Testis (tissue), 3 donors: ENCODE results near the gene LRRN1. TPM values are rescaled to one million over a fixed set of nuclear protein-coding genes. Genes with fewer than 3 reads are reported as not detected.
"Not testable (repeated sequence)": the region's sequence is repeated elsewhere in the genome, so short reads cannot be mapped to it uniquely, and the experiment has no call there.

Experiments
- DNase-seq: peaks from one replicate; pipeline ENCODE4 v3.0.0-alpha.2; 2019
- H3K27ac ChIP-seq, 2 donors: fragments of 200-600 bp; sonication (generic); one replicate each; pipeline ENCODE4 v1.5.1; 2019
- H3K27me3 ChIP-seq: fragments of 200-600 bp; sonication (generic); one replicate; pipeline ENCODE4 v1.5.1; 2019
- H3K36me3 ChIP-seq: fragments of 200-600 bp; sonication (generic); one replicate; pipeline ENCODE4 v1.5.1; 2017; ENCODE audit warnings: low read depth; ENCODE audit errors: missing control alignments
- H3K4me1 ChIP-seq: fragments of 200-600 bp; sonication (generic); one replicate; pipeline ENCODE4 v1.5.1; 2019
- H3K4me3 ChIP-seq, 2 donors: fragments of 200-600 bp; sonication (generic); one replicate each; pipeline ENCODE4 v1.5.1; 2017 to 2019
- H3K9me3 ChIP-seq: fragments of 200-600 bp; sonication (generic); one replicate; pipeline ENCODE4 v1.5.1; 2017
- CTCF ChIP-seq, 3 experiments: fragments of 450-650 bp in 2 of 3; fragments of 200-600 bp in 1 of 3; sonication (generic) in 1 of 3; IDR thresholded peaks; one replicate each; pipeline ENCODE4 v1.5.1; 2016 to 2019; ENCODE audit warnings: antibody characterized with exemption in 3 of 3, mild to moderate bottlenecking in 2 of 3, moderate library complexity in 1 of 3
- POLR2A ChIP-seq: fragments of 450-650 bp; IDR thresholded peaks from one replicate; pipeline ENCODE4 v1.6.1; 2017; ENCODE audit warnings: antibody characterized with exemption, mild to moderate bottlenecking, moderate library complexity
- WGBS, 2 donors: methylation state at CpG; one replicate each; pipeline ENCODE4 v1.1.5; 2018; 5-methylcytosine and 5-hydroxymethylcytosine counted together
- intact Hi-C: fragments of 100-400 bp; cut with DNase I; formaldehyde crosslinking; loops from one replicate; pipeline ENCODE4 v1.15.1; 2023; ENCODE audit warnings: low total_unique reads
- polyA plus RNA-seq: library from polyadenylated mRNA; stranded (reverse); fragments of 350-450 nt; fragmentation: Illumina TruSeq; extraction: RNeasy Lipid Tissue Mini Kit (QIAGEN cat#74804); gene quantifications from one replicate; pipeline ENCODE4 v1.2.3, GENCODE V29; 2014; ENCODE audit warnings: low read depth, low replicate concordance; ENCODE audit not compliant: insufficient read depth
- total RNA-seq, 2 donors: library from RNA; depleted of rRNA; stranded (reverse); fragments of >200 nt; gene quantifications; one replicate each; pipeline ENCODE4 v1.2.3, GENCODE V29; 2016

LRRN1 gene
- total and polyA plus RNA-seq, 3 donors from 2014 or later, result 24.5 to 58.9 (median 51.3) TPM

- H3K4me1 ChIP-seq, result no peaks in the 10 kb centered on the region
- 70 to 71% methylated on average over 8 of the region's 8 CpGs for WGBS, 2 donors
- H3K9me3 ChIP-seq, result no peaks in the 10 kb centered on the region
- TF ChIP-seq POLR2A (no peak), CTCF (IDR thresholded peaks at IDR 0.05) (no peak)
- H3K27me3 ChIP-seq, result no peaks in the 10 kb centered on the region
- no peak overlapping the region for H3K4me3 ChIP-seq
- no peak overlapping the region for H3K27ac ChIP-seq
- H3K36me3 ChIP-seq, result no peaks in the 10 kb centered on the region
- intact Hi-C loops, result no loop called here
- DNase-seq, result no peak
These were observed 76.3 kb downstream of the LRRN1 start for GRCh38 chr3:3875491-3875890.

- no peak overlapping the region for H3K27ac ChIP-seq
These were observed 81.8 kb downstream of the LRRN1 start for GRCh38 chr3:3881050-3881449.

GRCh38 chr3:3887311-3887710 is 88.1 kb downstream of the LRRN1 start:
- H3K9me3 ChIP-seq, H3K4me3 ChIP-seq, intact Hi-C loops, H3K27me3 ChIP-seq, H3K27ac ChIP-seq, DNase-seq, H3K36me3 ChIP-seq, H3K4me1 ChIP-seq: not testable (repeated sequence)

More at GRCh38 chr3:3881050-3881449, 81.8 kb downstream of the LRRN1 start:
- TF ChIP-seq CTCF (IDR thresholded peaks at IDR 0.05) (no peak), POLR2A (no peak)
- Histone ChIP-seq H3K36me3 (no peaks in the 10 kb centered on the region), H3K4me3 (no peak overlapping the region), H3K4me1 (no peaks in the 10 kb centered on the region), H3K27me3 (no peaks in the 10 kb centered on the region), H3K9me3 (no peaks in the 10 kb centered on the region)
- WGBS, 2 donors, result 86 to 92% methylated on average over 7 of the region's 7 CpGs
- intact Hi-C loops, result no loop called here
- no peak for DNase-seq

GRCh38 chr3:3893590-3893989 is 94.4 kb downstream of the LRRN1 start:
- no peaks in the 10 kb centered on the region for H3K9me3 ChIP-seq
- H3K27ac ChIP-seq, result no peak overlapping the region
- TF ChIP-seq POLR2A (no peak), CTCF (IDR thresholded peaks at IDR 0.05) (no peak)
- DNase-seq, result no peak
- intact Hi-C loops, result no loop called here
- H3K36me3 ChIP-seq, result no peaks in the 10 kb centered on the region
- 40 to 60% methylated on average over 4 of the region's 4 CpGs for WGBS, 2 donors
- no peaks in the 10 kb centered on the region for H3K27me3 ChIP-seq
- H3K4me3 ChIP-seq, result no peak overlapping the region
- H3K4me1 ChIP-seq, result no peaks in the 10 kb centered on the region
